Naive thymus-derived CD4-positive, alpha-beta T cell (primary cell): Measurements from ENCODE around the gene NOTCH4. TPM values are rescaled to one million over a fixed set of nuclear protein-coding genes. Genes with fewer than 3 reads are reported as not detected.

ENCODE experiments used
- ATAC-seq: fragments of 150-1000 bp; cut with Tn5 transposase; 2 replicates; pipeline ENCODE4 v1.10.0; 2021; ENCODE audit warnings: mild to moderate bottlenecking, moderate library complexity
- CTCF ChIA-PET: fragments of 350-600 bp; sonication (Branson Sonifier 250); formaldehyde crosslinking; loops from one replicate; lab custom pipeline; 2021; ENCODE audit warnings: antibody characterized with exemption; lab: Charles Lee
- POLR2A ChIA-PET: fragments of 350-600 bp; sonication (Branson Sonifier 250); formaldehyde crosslinking; loops from one replicate; lab custom pipeline; 2021; ENCODE audit warnings: antibody characterized with exemption, inconsistent platforms; lab: Charles Lee
- DNase-seq, 9 donors: peaks; one replicate each; pipeline versions ENCODE4 v3.0.0 to v3.0.0-alpha.2; 2020 to 2022; ENCODE audit warnings: mixed read lengths in 1 of 9
- H3K27ac ChIP-seq: one replicate; pipeline ENCODE4 v1.7.0; 2013; ENCODE audit warnings: mild to moderate bottlenecking, low read depth, low read length, moderate library complexity
- H3K27me3 ChIP-seq, 2 donors: one replicate each; pipeline ENCODE4 v1.7.0; 2013; ENCODE audit warnings: low read length in 2 of 2, mild to moderate bottlenecking in 2 of 2, moderate library complexity in 2 of 2; ENCODE audit not compliant: control insufficient read depth in 2 of 2, insufficient read depth in 2 of 2
- H3K36me3 ChIP-seq, 3 experiments: 1 replicate in 2 of 3; 2 replicates in 1 of 3; pipeline ENCODE4 v1.7.0; 2013; ENCODE audit warnings: low read length in 3 of 3, mild to moderate bottlenecking in 3 of 3, moderate library complexity in 1 of 3; ENCODE audit not compliant: insufficient read depth in 3 of 3, control insufficient read depth in 2 of 3
- H3K4me1 ChIP-seq, 2 donors: one replicate each; pipeline ENCODE4 v1.7.0; 2013; ENCODE audit warnings: low read length in 2 of 2, mild to moderate bottlenecking in 2 of 2, moderate library complexity in 1 of 2; ENCODE audit not compliant: control insufficient read depth in 2 of 2, insufficient read depth in 2 of 2
- H3K4me3 ChIP-seq: 2 replicates; pipeline ENCODE4 v1.7.0; 2013; ENCODE audit warnings: mild to moderate bottlenecking, low read length
- H3K9me3 ChIP-seq, 3 experiments: 1 replicate in 2 of 3; 2 replicates in 1 of 3; pipeline ENCODE4 v1.7.0; 2013; ENCODE audit warnings: low read length in 3 of 3; ENCODE audit not compliant: control insufficient read depth in 2 of 3
- H3K27ac Mint-ChIP-seq, 9 donors: one replicate each; pipeline ENCODE4 v1.8.0; 2020 to 2022; ENCODE audit warnings: mixed read lengths in 9 of 9, mild to moderate bottlenecking in 8 of 9, moderate library complexity in 5 of 9, inconsistent platforms in 2 of 9
- H3K27me3 Mint-ChIP-seq, 5 donors: one replicate each; pipeline ENCODE4 v1.8.0; 2021 to 2022; ENCODE audit warnings: mixed read lengths in 5 of 5, mild to moderate bottlenecking in 1 of 5
- H3K36me3 Mint-ChIP-seq, 5 donors: one replicate each; pipeline ENCODE4 v1.8.0; 2020 to 2022; ENCODE audit warnings: mixed read lengths in 5 of 5, mild to moderate bottlenecking in 3 of 5, inconsistent platforms in 1 of 5
- H3K4me1 Mint-ChIP-seq, 7 donors: one replicate each; pipeline ENCODE4 v1.8.0; 2020 to 2022; ENCODE audit warnings: mixed read lengths in 7 of 7, mild to moderate bottlenecking in 3 of 7, inconsistent platforms in 1 of 7
- H3K4me3 Mint-ChIP-seq, 10 donors: one replicate each; pipeline ENCODE4 v1.8.0; 2020 to 2022; ENCODE audit warnings: mild to moderate bottlenecking in 10 of 10, mixed read lengths in 10 of 10, moderate library complexity in 6 of 10, inconsistent platforms in 2 of 10
- H3K9me3 Mint-ChIP-seq, 11 donors: one replicate each; pipeline ENCODE4 v1.8.0; 2020 to 2022; ENCODE audit warnings: mixed read lengths in 11 of 11, mild to moderate bottlenecking in 4 of 11, inconsistent platforms in 1 of 11, moderate library complexity in 1 of 11
- intact Hi-C, 2 donors: fragments of 100-400 bp; cut with micrococcal nuclease; formaldehyde crosslinking; loops; one replicate each; pipeline ENCODE4 v1.15.1; 2023
- polyA plus RNA-seq, 2 donors: library from polyadenylated mRNA; unstranded; fragments of 300-500 nt; fragmentation: Illumina TruSeq; gene quantifications; one replicate each; pipeline ENCODE4 v1.2.3, GENCODE V29; 2021
- total RNA-seq, 6 experiments: library from RNA in 5 of 6; stranded (reverse) in 5 of 6; gene quantifications; 1 replicate in 5 of 6; 2 replicates in 1 of 6; pipeline ENCODE4 v1.2.3 and lab custom pipeline; 2021 to 2026

The NOTCH4 gene
- total and polyA plus RNA-seq, 7 experiments from 2014 or later, result 0.27 to 4.7 (median 0.59) TPM

- intact Hi-C loops, result no loop called here
- ATAC-seq (no peak), DNase-seq (no peak)
- H3K27ac ChIP-seq, result no peak overlapping the region
- no peaks in the 10 kb centered on the region for H3K27me3 ChIP-seq
- peaks cover 0 to 52% (median 15%) of the 10 kb centered on the region in 3 experiments for H3K36me3 ChIP-seq
- H3K27me3 Mint-ChIP-seq, result no peaks in the 10 kb centered on the region
- H3K4me3 Mint-ChIP-seq, result peak overlapping the region in 1 of 10 donors; percentile 23
- no peaks in the 10 kb centered on the region for H3K9me3 ChIP-seq
- POLR2A ChIA-PET, result interaction anchor here (0.8 kb wide), 1 partner anchor 21 kb away, joined by 3 read pairs; the partner anchor contains the start of gene GPSM3
- H3K4me1 ChIP-seq, result peaks cover 10 to 33% of the 10 kb centered on the region in 2 donors
- CTCF ChIA-PET, result no interaction called here
- H3K36me3 Mint-ChIP-seq, result peaks cover 5 to 32% (median 18%) of the 10 kb centered on the region in 5 donors
- peaks cover 30 to 50% (median 44%) of the 10 kb centered on the region in 7 donors for H3K4me1 Mint-ChIP-seq
- no peak overlapping the region for H3K4me3 ChIP-seq
- peak overlapping the region in 5 of 9 donors; percentile 25 to 77 (median 52) for H3K27ac Mint-ChIP-seq
- H3K9me3 Mint-ChIP-seq, result peaks cover 0 to under 1% (median 0%) of the 10 kb centered on the region in 11 donors
These were observed 52.6 kb downstream of the NOTCH4 start for GRCh38 chr6:32171234-32171633.

- no peaks in the 10 kb centered on the region for H3K27me3 ChIP-seq
- intact Hi-C loops, result no loop called here
- H3K36me3 ChIP-seq, result peaks cover 0 to 59% (median 15%) of the 10 kb centered on the region in 3 experiments
- ChIA-PET CTCF (no interaction called here), POLR2A (interaction anchor here (0.5 to 0.9 kb wide), 2 partner anchors 9 to 37 kb away, joined by 3 to 4 read pairs; no protein-coding TSS in a partner anchor)
- Mint-ChIP-seq H3K27ac (peak overlapping the region in 3 of 9 donors; percentile 25 to 41 (median 28)), H3K4me3 (no peak overlapping the region), H3K4me1 (peaks cover 25 to 46% (median 40%) of the 10 kb centered on the region in 7 donors), H3K36me3 (peaks cover 5 to 32% (median 18%) of the 10 kb centered on the region in 5 donors), H3K9me3 (no peaks in the 10 kb centered on the region), H3K27me3 (no peaks in the 10 kb centered on the region)
- no peak overlapping the region for H3K4me3 ChIP-seq
- H3K4me1 ChIP-seq, result peaks cover 4 to 29% of the 10 kb centered on the region in 2 donors
- no peaks in the 10 kb centered on the region for H3K9me3 ChIP-seq
- no peak overlapping the region for H3K27ac ChIP-seq
- DNase-seq (no peak), ATAC-seq (no peak)
These were observed 53.6 kb downstream of the NOTCH4 start for GRCh38 chr6:32170294-32170693.

GRCh38 chr6:32168807-32169591 is 54.9 kb downstream of the NOTCH4 start:
- H3K27me3 Mint-ChIP-seq, result no peaks in the 10 kb centered on the region
- no peaks in the 10 kb centered on the region for H3K9me3 Mint-ChIP-seq
- no peaks in the 10 kb centered on the region for H3K27me3 ChIP-seq
- H3K9me3 ChIP-seq, result no peaks in the 10 kb centered on the region
- H3K4me3 ChIP-seq, result no peak overlapping the region
- peaks cover 5 to 37% (median 15%) of the 10 kb centered on the region in 5 donors for H3K36me3 Mint-ChIP-seq
- H3K4me1 ChIP-seq, result peaks cover 0 to 16% of the 10 kb centered on the region in 2 donors
- CTCF ChIA-PET, result interaction anchor here (1.1 kb wide), 1 partner anchor 26 kb away, joined by 3 read pairs; no protein-coding TSS in a partner anchor
- H3K27ac ChIP-seq, result peak overlapping the region; percentile 7
- DNase-seq (no peak), ATAC-seq (no peak)
- POLR2A ChIA-PET, result interaction anchor here (0.7 to 1.2 kb wide), 4 partner anchors 10 to 79 kb away, joined by 3 to 4 read pairs (median 3); no protein-coding TSS in a partner anchor
- peak overlapping the region in 4 of 9 donors; percentile 22 to 66 (median 42) for H3K27ac Mint-ChIP-seq
- no peak overlapping the region for H3K4me3 Mint-ChIP-seq
- peaks cover 21 to 34% (median 27%) of the 10 kb centered on the region in 7 donors for H3K4me1 Mint-ChIP-seq
- intact Hi-C loops, result no loop called here
- H3K36me3 ChIP-seq, result peaks cover 0 to 59% (median 15%) of the 10 kb centered on the region in 3 experiments

GRCh38 chr6:32168350-32168749 is 55.5 kb downstream of the NOTCH4 start:
- H3K4me1 ChIP-seq, result peaks cover 0 to 9% of the 10 kb centered on the region in 2 donors
- H3K9me3 ChIP-seq, result no peaks in the 10 kb centered on the region
- Mint-ChIP-seq H3K4me1 (peaks cover 14 to 28% (median 20%) of the 10 kb centered on the region in 7 donors), H3K27ac (peak overlapping the region in 3 of 9 donors; percentile 24 to 66 (median 38)), H3K9me3 (no peaks in the 10 kb centered on the region), H3K4me3 (no peak overlapping the region), H3K36me3 (peaks cover 5 to 37% (median 15%) of the 10 kb centered on the region in 5 donors), H3K27me3 (no peaks in the 10 kb centered on the region)
- H3K27me3 ChIP-seq, result no peaks in the 10 kb centered on the region
- ATAC-seq (no peak), DNase-seq (no peak)
- POLR2A ChIA-PET, result interaction anchor here (0.8 to 1.2 kb wide), 2 partner anchors 10 to 79 kb away, joined by 3 read pairs; no protein-coding TSS in a partner anchor
- CTCF ChIA-PET, result no interaction called here
- peaks cover 0 to 59% (median 15%) of the 10 kb centered on the region in 3 experiments for H3K36me3 ChIP-seq
- intact Hi-C loops, result no loop called here
- peak overlapping the region; percentile 7 for H3K27ac ChIP-seq
- H3K4me3 ChIP-seq, result no peak overlapping the region

GRCh38 chr6:32167761-32168262 is 56.1 kb downstream of the NOTCH4 start:
- Histone ChIP-seq H3K4me1 (peaks cover 0 to 4% of the 10 kb centered on the region in 2 donors), H3K4me3 (no peak overlapping the region), H3K36me3 (peaks cover 0 to 62% (median 15%) of the 10 kb centered on the region in 3 experiments), H3K27ac (no peak overlapping the region), H3K9me3 (no peaks in the 10 kb centered on the region), H3K27me3 (no peaks in the 10 kb centered on the region)
- H3K9me3 Mint-ChIP-seq, result no peaks in the 10 kb centered on the region
- ATAC-seq, result no peak
- peaks cover 5 to 37% (median 15%) of the 10 kb centered on the region in 5 donors for H3K36me3 Mint-ChIP-seq
- H3K27ac Mint-ChIP-seq, result peak overlapping the region in 2 of 9 donors; percentile 26 to 67
- ChIA-PET POLR2A (no interaction called here), CTCF (no interaction called here)
- H3K4me3 Mint-ChIP-seq, result no peak overlapping the region
- H3K4me1 Mint-ChIP-seq, result peaks cover 9 to 23% (median 15%) of the 10 kb centered on the region in 7 donors
- intact Hi-C loops, result no loop called here
- no peak for DNase-seq
- H3K27me3 Mint-ChIP-seq, result no peaks in the 10 kb centered on the region

- H3K27ac ChIP-seq, result no peak overlapping the region
- no peaks in the 10 kb centered on the region for H3K27me3 Mint-ChIP-seq
- H3K36me3 Mint-ChIP-seq, result peaks cover 5 to 37% (median 15%) of the 10 kb centered on the region in 5 donors
- no peaks in the 10 kb centered on the region for H3K9me3 ChIP-seq
- CTCF ChIA-PET, result no interaction called here
- no peaks in the 10 kb centered on the region for H3K27me3 ChIP-seq
- H3K27ac Mint-ChIP-seq, result peak overlapping the region in 3 of 9 donors; percentile 26 to 67 (median 55)
- peaks cover 6 to 18% (median 11%) of the 10 kb centered on the region in 7 donors for H3K4me1 Mint-ChIP-seq
- DNase-seq (no peak), ATAC-seq (no peak)
- H3K4me3 Mint-ChIP-seq, result no peak overlapping the region
- no peaks in the 10 kb centered on the region for H3K4me1 ChIP-seq
- H3K4me3 ChIP-seq, result no peak overlapping the region
- no peaks in the 10 kb centered on the region for H3K9me3 Mint-ChIP-seq
- POLR2A ChIA-PET, result no interaction called here
- H3K36me3 ChIP-seq, result peaks cover 0 to 66% (median 15%) of the 10 kb centered on the region in 3 experiments
- intact Hi-C loops, result no loop called here
These were observed 56.6 kb downstream of the NOTCH4 start for GRCh38 chr6:32167154-32167760.
